Measurements from ENCODE around the gene RTKN. TPM values are rescaled to one million over a fixed set of nuclear protein-coding genes. Genes with fewer than 3 reads are reported as not detected.
A peak's percentile ranks its signal among the peaks of the same experiment; 100 is the strongest.
"Not testable (repeated sequence)": the region's sequence is repeated elsewhere in the genome, so short reads cannot be mapped to it uniquely, and the experiment has no call there.

Gene RTKN, protein sequence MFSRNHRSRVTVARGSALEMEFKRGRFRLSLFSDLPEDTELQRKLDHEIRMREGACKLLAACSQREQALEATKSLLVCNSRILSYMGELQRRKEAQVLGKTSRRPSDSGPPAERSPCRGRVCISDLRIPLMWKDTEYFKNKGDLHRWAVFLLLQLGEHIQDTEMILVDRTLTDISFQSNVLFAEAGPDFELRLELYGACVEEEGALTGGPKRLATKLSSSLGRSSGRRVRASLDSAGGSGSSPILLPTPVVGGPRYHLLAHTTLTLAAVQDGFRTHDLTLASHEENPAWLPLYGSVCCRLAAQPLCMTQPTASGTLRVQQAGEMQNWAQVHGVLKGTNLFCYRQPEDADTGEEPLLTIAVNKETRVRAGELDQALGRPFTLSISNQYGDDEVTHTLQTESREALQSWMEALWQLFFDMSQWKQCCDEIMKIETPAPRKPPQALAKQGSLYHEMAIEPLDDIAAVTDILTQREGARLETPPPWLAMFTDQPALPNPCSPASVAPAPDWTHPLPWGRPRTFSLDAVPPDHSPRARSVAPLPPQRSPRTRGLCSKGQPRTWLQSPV
- 10 to 100 TPM; 51.1 to 94.1 (median 69.7) TPM for polyA plus RNA-seq
- long read RNA-seq, donor 1: 0 reads
- long read RNA-seq, donor 2, partial matches to known transcripts: 0 of 4 reads
- long read RNA-seq, donor 2, other reads (novel, unspliced or antisense): 0 of 4 reads
- long read RNA-seq, donor 3, partial matches to known transcripts: 30 of 37 reads
- long read RNA-seq, donor 3, other reads (novel, unspliced or antisense): 0 of 37 reads
- long read RNA-seq, donor 4: 0 reads
- long read RNA-seq, donor 5, partial matches to known transcripts: 0 of 3 reads
- long read RNA-seq, donor 5, other reads (novel, unspliced or antisense): 0 of 3 reads
- long read RNA-seq, donor 6, transcript RTKN-202 (12 exons, 2,142 nt): major isoform, 5 of 24 reads
- long read RNA-seq, donor 6, partial matches to known transcripts: 16 of 24 reads
- long read RNA-seq, donor 6, other reads (novel, unspliced or antisense): 0 of 24 reads
- long read RNA-seq, donor 7: 0 reads
- long read RNA-seq, donor 8, partial matches to known transcripts: 0 of 1 reads
- long read RNA-seq, donor 8, other reads (novel, unspliced or antisense): 0 of 1 reads
- long read RNA-seq, donor 9, partial matches to known transcripts: 7 of 7 reads
- long read RNA-seq, donor 9, other reads (novel, unspliced or antisense): 0 of 7 reads
- long read RNA-seq, donor 10, transcript RTKN-202 (12 exons, 2,142 nt): major isoform, 5 of 34 reads
- long read RNA-seq, donor 10, partial matches to known transcripts: 22 of 34 reads
- long read RNA-seq, donor 10, other reads (novel, unspliced or antisense): 0 of 34 reads

DNA sequence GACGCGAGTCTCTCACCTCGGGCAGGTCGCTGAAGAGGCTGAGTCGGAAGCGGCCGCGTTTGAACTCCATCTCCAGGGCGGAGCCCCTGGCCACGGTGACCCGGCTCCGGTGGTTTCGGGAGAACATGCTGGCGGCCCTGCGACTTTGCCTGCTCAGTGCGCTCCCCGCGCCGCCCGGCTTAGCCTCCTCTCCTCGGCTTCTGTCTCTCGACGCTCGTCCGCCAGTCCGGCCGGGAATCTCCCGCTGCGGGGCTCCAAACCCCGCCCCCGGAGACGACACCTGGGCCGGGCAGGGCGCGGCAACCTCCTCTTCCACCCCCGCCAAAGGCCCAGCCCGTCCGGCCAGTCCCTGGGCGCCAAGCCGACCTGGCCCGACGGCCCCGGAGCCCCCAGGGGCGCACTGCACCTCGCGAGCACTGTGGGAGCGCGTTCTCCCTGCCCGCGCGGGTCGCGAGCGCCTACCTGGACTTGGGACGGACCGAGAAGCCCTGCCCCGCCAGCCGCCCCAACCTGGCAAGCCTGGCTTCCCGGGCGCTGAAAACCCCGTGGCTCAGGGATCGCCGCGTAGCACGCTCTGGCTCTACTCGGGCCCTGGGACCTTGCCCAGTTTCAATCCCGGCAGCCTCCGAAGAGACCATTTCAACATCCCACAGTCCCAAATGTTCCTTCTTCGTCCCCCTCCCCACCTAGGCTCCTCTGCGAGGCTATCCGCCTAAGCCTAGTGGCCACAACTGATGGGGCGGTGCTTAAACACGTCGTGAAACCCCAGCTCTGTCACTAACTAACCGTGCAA, at the start of gene RTKN:
Gene RTKN (minus strand): TSS at position 248 of the 793 bp plus-strand sequence. CDS start 121 bp downstream, at position 127.
- 7 to 12% (median 7%) methylated on average over 32 to 75 of the region's 75 CpGs for WGBS, 3 donors
- H3K9me3 ChIP-seq (ENCODE audit: control insufficient read depth in 2 of 2, insufficient read depth in 1 of 2, low read depth in 1 of 2, low read length in 1 of 2): no peaks in the 10 kb centered on the region
- peaks cover 3 to 46% (median 13%) of the 10 kb centered on the region in 3 donors for H3K4me1 ChIP-seq (ENCODE audit: control insufficient read depth in 3 of 3, insufficient read depth in 2 of 3, low read depth in 1 of 3, low read length in 2 of 3)
- peak; percentile 91 to 93 for DNase-seq
- peaks cover 0 to 15% (median 0%) of the 10 kb centered on the region in 3 donors for H3K36me3 ChIP-seq (ENCODE audit: control insufficient read depth in 3 of 3, insufficient read depth in 2 of 3, low read depth in 1 of 3, low read length in 3 of 3)
- FAIRE-seq: no peak
- H3K27ac ChIP-seq (ENCODE audit: low read depth in 1 of 3, low read length in 2 of 3): peak within 1 kb of the TSS; percentile 82 to 99 (median 99)
- no peaks in the 10 kb centered on the region for H3K27me3 ChIP-seq (ENCODE audit: control insufficient read depth in 3 of 3, insufficient read depth in 3 of 3, low read length in 3 of 3)
- H3K4me3 ChIP-seq (ENCODE audit: low read depth in 1 of 3, low read length in 3 of 3): peak within 1 kb of the TSS; percentile 45 to 85 (median 58)

DNA sequence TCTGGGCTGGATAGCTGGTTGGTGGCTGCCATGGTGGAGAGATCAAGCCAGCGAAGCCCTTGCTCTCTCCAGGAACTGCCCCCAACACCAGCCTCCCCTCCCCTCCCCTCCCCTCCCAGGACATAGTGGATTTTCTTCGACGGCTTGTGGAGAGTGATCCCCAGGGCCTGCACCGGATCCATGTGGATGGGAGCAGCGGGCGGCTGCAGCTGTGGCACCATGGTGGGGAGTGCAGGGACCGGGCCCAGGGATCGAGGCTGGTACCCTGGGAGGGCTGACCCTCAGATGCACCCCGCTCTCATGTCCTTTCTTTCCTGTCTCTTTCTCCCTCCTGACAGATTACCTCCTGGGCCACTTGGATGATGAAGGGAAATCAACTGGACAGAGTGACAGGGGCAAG, 48.2 kb upstream of the RTKN start:
- H3K27me3 ChIP-seq (ENCODE audit: control insufficient read depth in 3 of 3, insufficient read depth in 3 of 3, low read length in 3 of 3): no peaks in the 10 kb centered on the region
- no peaks in the 10 kb centered on the region for H3K9me3 ChIP-seq (ENCODE audit: control insufficient read depth in 2 of 2, insufficient read depth in 1 of 2, low read depth in 1 of 2, low read length in 1 of 2)
- peaks cover 0 to 50% (median 5%) of the 10 kb centered on the region in 3 donors for H3K4me1 ChIP-seq (ENCODE audit: control insufficient read depth in 3 of 3, insufficient read depth in 2 of 3, low read depth in 1 of 3, low read length in 2 of 3)
- DNase-seq (no peak), FAIRE-seq (no peak)
- H3K36me3 ChIP-seq (ENCODE audit: control insufficient read depth in 3 of 3, insufficient read depth in 2 of 3, low read depth in 1 of 3, low read length in 3 of 3): peaks cover 13 to 75% (median 17%) of the 10 kb centered on the region in 3 donors
- no peak overlapping the region for H3K4me3 ChIP-seq (ENCODE audit: low read depth in 1 of 3, low read length in 3 of 3)
- H3K27ac ChIP-seq (ENCODE audit: low read depth in 1 of 3, low read length in 2 of 3): peak overlapping the region in 1 of 3 donors; percentile 81
- WGBS, 3 donors: 83 to 92% (median 89%) methylated on average over 4 to 9 of the region's 9 CpGs

- peak; percentile 90 to 93 for DNase-seq
- H3K27ac ChIP-seq (ENCODE audit: low read depth in 1 of 3, low read length in 2 of 3): peak overlapping the region; percentile 32 to 89 (median 82)
- no peaks in the 10 kb centered on the region for H3K9me3 ChIP-seq (ENCODE audit: control insufficient read depth in 2 of 2, insufficient read depth in 1 of 2, low read depth in 1 of 2, low read length in 1 of 2)
- peaks cover 0 to 50% (median 5%) of the 10 kb centered on the region in 3 donors for H3K4me1 ChIP-seq (ENCODE audit: control insufficient read depth in 3 of 3, insufficient read depth in 2 of 3, low read depth in 1 of 3, low read length in 2 of 3)
- H3K4me3 ChIP-seq (ENCODE audit: low read depth in 1 of 3, low read length in 3 of 3): no peak overlapping the region
- peaks cover 13 to 73% (median 17%) of the 10 kb centered on the region in 3 donors for H3K36me3 ChIP-seq (ENCODE audit: control insufficient read depth in 3 of 3, insufficient read depth in 2 of 3, low read depth in 1 of 3, low read length in 3 of 3)
- 31 to 72% (median 51%) methylated on average over 9 of the region's 9 CpGs for WGBS, 3 donors
- FAIRE-seq: no peak
- no peaks in the 10 kb centered on the region for H3K27me3 ChIP-seq (ENCODE audit: control insufficient read depth in 3 of 3, insufficient read depth in 3 of 3, low read length in 3 of 3)
These were observed 47.1 kb upstream of the RTKN start for GRCh38 chr2:74488643-74489481.

GRCh38 chr2:74486141-74486540, 44.4 kb upstream of the RTKN start:
- Histone ChIP-seq H3K27me3 (ENCODE audit: control insufficient read depth in 3 of 3, insufficient read depth in 3 of 3, low read length in 3 of 3) (no peaks in the 10 kb centered on the region), H3K27ac (ENCODE audit: low read depth in 1 of 3, low read length in 2 of 3) (no peak overlapping the region), H3K9me3 (ENCODE audit: control insufficient read depth in 2 of 2, insufficient read depth in 1 of 2, low read depth in 1 of 2, low read length in 1 of 2) (no peaks in the 10 kb centered on the region), H3K4me1 (ENCODE audit: control insufficient read depth in 3 of 3, insufficient read depth in 2 of 3, low read depth in 1 of 3, low read length in 2 of 3) (peaks cover 2 to 46% (median 5%) of the 10 kb centered on the region in 3 donors), H3K36me3 (ENCODE audit: control insufficient read depth in 3 of 3, insufficient read depth in 2 of 3, low read depth in 1 of 3, low read length in 3 of 3) (peaks cover 1 to 57% (median 3%) of the 10 kb centered on the region in 3 donors), H3K4me3 (ENCODE audit: low read depth in 1 of 3, low read length in 3 of 3) (no peak overlapping the region)
- DNase-seq (no peak), FAIRE-seq (no peak)
- 90 to 94% (median 93%) methylated on average over 2 of the region's 2 CpGs for WGBS, 3 donors

GRCh38 chr2:74483675-74484164, 42.0 kb upstream of the RTKN start:
- peaks cover 0 to 32% (median 2%) of the 10 kb centered on the region in 3 donors for H3K4me1 ChIP-seq (ENCODE audit: control insufficient read depth in 3 of 3, insufficient read depth in 2 of 3, low read depth in 1 of 3, low read length in 2 of 3)
- not testable (repeated sequence) for H3K9me3 ChIP-seq (ENCODE audit: control insufficient read depth in 2 of 2, insufficient read depth in 1 of 2, low read depth in 1 of 2, low read length in 1 of 2); FAIRE-seq; DNase-seq; H3K27me3 ChIP-seq (ENCODE audit: control insufficient read depth in 3 of 3, insufficient read depth in 3 of 3, low read length in 3 of 3)
- H3K36me3 ChIP-seq (ENCODE audit: control insufficient read depth in 3 of 3, insufficient read depth in 2 of 3, low read depth in 1 of 3, low read length in 3 of 3): peaks cover 0 to 52% (median 0%) of the 10 kb centered on the region in 3 donors
- H3K27ac ChIP-seq (ENCODE audit: low read depth in 1 of 3, low read length in 2 of 3): peak overlapping the region in 1 of 3 donors; percentile 86
- H3K4me3 ChIP-seq (ENCODE audit: low read depth in 1 of 3, low read length in 3 of 3): peak overlapping the region; percentile 81 to 90 (median 85)
- WGBS, 3 donors: 45 to 72% (median 58%) methylated on average over 19 of the region's 19 CpGs

- no peak for FAIRE-seq
- 0 to 1% (median 1%) methylated on average over 47 to 50 of the region's 50 CpGs for WGBS, 3 donors
These were observed 41.3 kb upstream of the RTKN start, which contains the start of the genes CCDC142 and TTC31 for GRCh38 chr2:74482801-74483674. Gene CCDC142 (minus strand): TSS chr2:74482998. CDS start chr2:74482837, 161 bp downstream. Gene TTC31 (plus strand): TSS chr2:74483081. CDS start chr2:74483096, 15 bp downstream.

More at GRCh38 chr2:74482801-74483674, 41.3 kb upstream of the RTKN start, which contains the start of the genes CCDC142 and TTC31:
- Histone ChIP-seq H3K4me3 (ENCODE audit: low read depth in 1 of 3, low read length in 3 of 3) (peak within 1 kb of the TSS; percentile 81 to 90 (median 85)), H3K36me3 (ENCODE audit: control insufficient read depth in 3 of 3, insufficient read depth in 2 of 3, low read depth in 1 of 3, low read length in 3 of 3) (peaks cover 0 to 58% (median 2%) of the 10 kb centered on the region in 3 donors), H3K4me1 (ENCODE audit: control insufficient read depth in 3 of 3, insufficient read depth in 2 of 3, low read depth in 1 of 3, low read length in 2 of 3) (peaks cover 0 to 25% (median 2%) of the 10 kb centered on the region in 3 donors), H3K27me3 (ENCODE audit: control insufficient read depth in 3 of 3, insufficient read depth in 3 of 3, low read length in 3 of 3) (no peaks in the 10 kb centered on the region), H3K9me3 (ENCODE audit: control insufficient read depth in 2 of 2, insufficient read depth in 1 of 2, low read depth in 1 of 2, low read length in 1 of 2) (no peaks in the 10 kb centered on the region), H3K27ac (ENCODE audit: low read depth in 1 of 3, low read length in 2 of 3) (peak within 1 kb of the TSS; percentile 86 to 96 (median 87))
- DNase-seq: peak; percentile 99

Data from small intestine (tissue), 16 donors.